ENCODE results near the gene ZNF846. TPM values are rescaled to one million over a fixed set of nuclear protein-coding genes. Genes with fewer than 3 reads are reported as not detected.

Gene ZNF846
- total and polyA plus RNA-seq, 9 of the 15 experiments (the other 6 are each of a cell fraction or from before 2014, with no cell fraction given), result 4.1 to 8.7 (median 7.8) TPM

DNA sequence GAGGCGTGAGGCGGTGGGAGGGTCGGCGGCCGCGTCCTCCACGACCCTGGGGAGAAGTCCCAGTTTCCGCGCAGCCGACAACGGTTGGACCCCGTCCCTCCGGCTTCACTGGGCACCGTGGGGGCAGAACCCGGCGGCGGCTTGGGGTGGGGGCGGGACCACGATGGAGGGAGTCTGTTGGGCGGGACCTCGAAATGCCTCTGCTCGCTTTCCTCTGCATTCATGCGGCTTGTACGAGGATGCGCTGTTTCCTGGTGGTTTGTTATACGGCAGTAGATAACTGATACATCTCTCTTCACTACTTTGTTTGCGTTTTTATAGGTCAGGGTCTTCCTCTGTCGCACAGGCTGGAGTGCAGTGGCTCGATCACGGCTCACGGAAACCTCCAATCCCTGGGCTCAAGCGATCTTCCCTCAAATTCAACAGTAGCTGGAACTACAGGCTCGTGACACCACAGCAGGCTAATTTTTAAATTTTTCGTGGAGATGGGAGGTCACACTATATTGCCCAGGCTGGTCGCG lies 24.6 kb upstream of the ZNF846 start (continued):
- TF ChIP-seq SP2 (IDR thresholded peaks at IDR 0.05; ENCODE audit: extremely low read depth, low read depth, low read length, poor library complexity, severe bottlenecking) (no peak), HMG20B (CRISPR knock-in tag; IDR thresholded peaks at IDR 0.05) (no peak), POLR2H (tag; IDR thresholded peaks at IDR 0.05; ENCODE audit: low read depth) (no peak), PYGO2 (tag; IDR thresholded peaks at IDR 0.05) (no peak), TEAD1 (CRISPR knock-in tag; IDR thresholded peaks at IDR 0.05) (no peak), ATF1 (CRISPR knock-in tag; IDR thresholded peaks at IDR 0.05) (no peak), ATF1 (tag; IDR thresholded peaks at IDR 0.05) (0 out of 2 replicates have a peak, but pooled peaks have one; percentile 7), TGIF2 (CRISPR knock-in tag; IDR thresholded peaks at IDR 0.05) (no peak), STAT5B (CRISPR knock-in tag; IDR thresholded peaks at IDR 0.05) (no peak), ZC3H11A (IDR thresholded peaks at IDR 0.05; ENCODE audit: low read depth, low read length) (no peak), HIVEP1 (CRISPR knock-in tag; IDR thresholded peaks at IDR 0.05) (no peak), ZNF146 (CRISPR knock-in tag; IDR thresholded peaks at IDR 0.05; ENCODE audit: unreplicated experiment) (no peak), MAFG (tag; conservative IDR thresholded peaks at IDR 0.05) (no peak), L3MBTL2 (IDR thresholded peaks at IDR 0.05) (no peak; the same call in none of the 2 replicates), NFXL1 (CRISPR knock-in tag; IDR thresholded peaks at IDR 0.05) (no peak), ZNF354B (CRISPR knock-in tag; IDR thresholded peaks at IDR 0.05) (no peak), NCOA1 (IDR thresholded peaks at IDR 0.05; ENCODE audit: low read depth) (no peak), MTA3 (IDR thresholded peaks at IDR 0.05; ENCODE audit: borderline replicate concordance) (no peak)
- TF ChIP-seq, protein P1, sequence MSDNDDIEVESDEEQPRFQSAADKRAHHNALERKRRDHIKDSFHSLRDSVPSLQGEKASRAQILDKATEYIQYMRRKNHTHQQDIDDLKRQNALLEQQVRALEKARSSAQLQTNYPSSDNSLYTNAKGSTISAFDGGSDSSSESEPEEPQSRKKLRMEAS (CRISPR knock-in tag; IDR thresholded peaks at IDR 0.05), result 0 out of 2 replicates have a peak, but pooled peaks have one; percentile 14
- TF ChIP-seq, protein P2, sequence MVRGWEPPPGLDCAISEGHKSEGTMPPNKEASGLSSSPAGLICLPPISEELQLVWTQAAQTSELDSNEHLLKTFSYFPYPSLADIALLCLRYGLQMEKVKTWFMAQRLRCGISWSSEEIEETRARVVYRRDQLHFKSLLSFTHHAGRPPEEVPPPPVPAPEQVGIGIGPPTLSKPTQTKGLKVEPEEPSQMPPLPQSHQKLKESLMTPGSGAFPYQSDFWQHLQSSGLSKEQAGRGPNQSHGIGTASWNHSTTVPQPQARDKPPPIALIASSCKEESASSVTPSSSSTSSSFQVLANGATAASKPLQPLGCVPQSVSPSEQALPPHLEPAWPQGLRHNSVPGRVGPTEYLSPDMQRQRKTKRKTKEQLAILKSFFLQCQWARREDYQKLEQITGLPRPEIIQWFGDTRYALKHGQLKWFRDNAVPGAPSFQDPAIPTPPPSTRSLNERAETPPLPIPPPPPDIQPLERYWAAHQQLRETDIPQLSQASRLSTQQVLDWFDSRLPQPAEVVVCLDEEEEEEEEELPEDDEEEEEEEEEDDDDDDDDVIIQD (CRISPR knock-in tag; IDR thresholded peaks at IDR 0.05), result no peak
- TF ChIP-seq, protein P3, sequence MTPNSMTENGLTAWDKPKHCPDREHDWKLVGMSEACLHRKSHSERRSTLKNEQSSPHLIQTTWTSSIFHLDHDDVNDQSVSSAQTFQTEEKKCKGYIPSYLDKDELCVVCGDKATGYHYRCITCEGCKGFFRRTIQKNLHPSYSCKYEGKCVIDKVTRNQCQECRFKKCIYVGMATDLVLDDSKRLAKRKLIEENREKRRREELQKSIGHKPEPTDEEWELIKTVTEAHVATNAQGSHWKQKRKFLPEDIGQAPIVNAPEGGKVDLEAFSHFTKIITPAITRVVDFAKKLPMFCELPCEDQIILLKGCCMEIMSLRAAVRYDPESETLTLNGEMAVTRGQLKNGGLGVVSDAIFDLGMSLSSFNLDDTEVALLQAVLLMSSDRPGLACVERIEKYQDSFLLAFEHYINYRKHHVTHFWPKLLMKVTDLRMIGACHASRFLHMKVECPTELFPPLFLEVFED (CRISPR knock-in tag; conservative IDR thresholded peaks at IDR 0.05), result no peak
- TF ChIP-seq, protein P4, sequence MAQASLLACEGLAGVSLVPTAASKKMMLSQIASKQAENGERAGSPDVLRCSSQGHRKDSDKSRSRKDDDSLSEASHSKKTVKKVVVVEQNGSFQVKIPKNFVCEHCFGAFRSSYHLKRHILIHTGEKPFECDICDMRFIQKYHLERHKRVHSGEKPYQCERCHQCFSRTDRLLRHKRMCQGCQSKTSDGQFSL (CRISPR knock-in tag; IDR thresholded peaks at IDR 0.05), result no peak
- TF ChIP-seq, protein P4 (tag; IDR thresholded peaks at IDR 0.05), result peak in 1 of 2 experiments; percentile 21; a peak in 1 of 4 replicates
- TF ChIP-seq, protein P5, sequence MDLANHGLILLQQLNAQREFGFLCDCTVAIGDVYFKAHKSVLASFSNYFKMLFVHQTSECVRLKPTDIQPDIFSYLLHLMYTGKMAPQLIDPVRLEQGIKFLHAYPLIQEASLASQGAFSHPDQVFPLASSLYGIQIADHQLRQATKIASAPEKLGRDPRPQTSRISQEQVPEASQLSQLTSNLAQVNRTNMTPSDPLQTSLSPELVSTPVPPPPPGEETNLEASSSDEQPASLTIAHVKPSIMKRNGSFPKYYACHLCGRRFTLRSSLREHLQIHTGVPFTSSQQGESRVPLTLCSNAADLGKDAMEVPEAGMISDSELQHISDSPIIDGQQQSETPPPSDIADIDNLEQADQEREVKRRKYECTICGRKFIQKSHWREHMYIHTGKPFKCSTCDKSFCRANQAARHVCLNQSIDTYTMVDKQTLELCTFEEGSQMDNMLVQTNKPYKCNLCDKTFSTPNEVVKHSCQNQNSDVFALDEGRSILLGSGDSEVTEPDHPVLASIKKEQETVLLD (IDR thresholded peaks at IDR 0.05), result no peak

All from K562 (cell line).